Activated CD4-positive, alpha-beta T cell treated with anti-CD3 and anti-CD28 coated beads for 1 hour (primary cell): ENCODE measurements around the gene PPP1R7.
"Not testable (repeated sequence)": the region's sequence is repeated elsewhere in the genome, so short reads cannot be mapped to it uniquely, and the experiment has no call there.

Experiments used
- DNase-seq: peaks from one replicate; pipeline ENCODE4 v3.0.0-alpha.2; 2020

PPP1R7 gene, protein sequence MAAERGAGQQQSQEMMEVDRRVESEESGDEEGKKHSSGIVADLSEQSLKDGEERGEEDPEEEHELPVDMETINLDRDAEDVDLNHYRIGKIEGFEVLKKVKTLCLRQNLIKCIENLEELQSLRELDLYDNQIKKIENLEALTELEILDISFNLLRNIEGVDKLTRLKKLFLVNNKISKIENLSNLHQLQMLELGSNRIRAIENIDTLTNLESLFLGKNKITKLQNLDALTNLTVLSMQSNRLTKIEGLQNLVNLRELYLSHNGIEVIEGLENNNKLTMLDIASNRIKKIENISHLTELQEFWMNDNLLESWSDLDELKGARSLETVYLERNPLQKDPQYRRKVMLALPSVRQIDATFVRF

DNA sequence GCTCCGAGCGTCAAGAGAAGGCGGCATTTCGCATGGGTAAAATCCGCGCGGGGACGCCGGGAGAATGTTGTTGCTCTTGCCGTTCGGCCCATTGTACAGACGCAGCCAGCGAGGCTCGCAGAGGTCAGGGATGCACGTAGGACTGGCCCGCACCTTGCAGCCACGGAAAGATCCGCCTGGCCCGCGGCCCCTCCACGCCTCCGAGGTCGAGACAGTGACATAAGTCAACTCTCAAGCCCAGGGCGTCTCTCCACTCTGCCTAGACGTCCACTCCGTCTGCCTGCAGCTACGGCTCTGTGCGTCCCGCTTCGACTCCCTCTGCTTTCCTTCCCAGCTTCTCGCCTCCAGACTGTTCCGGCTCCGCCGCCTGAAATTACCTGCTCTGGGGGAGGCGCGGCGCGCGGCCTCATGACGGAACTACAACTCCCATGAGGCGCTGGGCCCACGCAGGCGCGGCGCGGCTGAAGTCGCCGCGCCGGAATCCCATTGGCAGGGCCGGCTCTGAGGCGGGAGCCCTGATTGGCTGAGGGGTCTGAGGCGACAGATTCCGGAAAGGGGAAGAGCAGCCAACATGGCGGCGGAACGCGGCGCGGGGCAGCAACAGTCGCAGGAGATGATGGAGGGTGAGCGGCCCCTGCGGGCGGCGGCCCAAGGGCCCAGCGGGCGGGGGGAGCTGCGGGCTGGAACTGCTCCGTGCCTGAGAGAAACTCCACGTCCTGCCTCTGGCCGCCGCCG lies at the start of gene PPP1R7:
Gene PPP1R7 (plus strand): TSS at position 543 of the 735 bp plus-strand sequence. CDS start 29 bp downstream, at position 572.
- peak; percentile 94 for DNase-seq

DNA sequence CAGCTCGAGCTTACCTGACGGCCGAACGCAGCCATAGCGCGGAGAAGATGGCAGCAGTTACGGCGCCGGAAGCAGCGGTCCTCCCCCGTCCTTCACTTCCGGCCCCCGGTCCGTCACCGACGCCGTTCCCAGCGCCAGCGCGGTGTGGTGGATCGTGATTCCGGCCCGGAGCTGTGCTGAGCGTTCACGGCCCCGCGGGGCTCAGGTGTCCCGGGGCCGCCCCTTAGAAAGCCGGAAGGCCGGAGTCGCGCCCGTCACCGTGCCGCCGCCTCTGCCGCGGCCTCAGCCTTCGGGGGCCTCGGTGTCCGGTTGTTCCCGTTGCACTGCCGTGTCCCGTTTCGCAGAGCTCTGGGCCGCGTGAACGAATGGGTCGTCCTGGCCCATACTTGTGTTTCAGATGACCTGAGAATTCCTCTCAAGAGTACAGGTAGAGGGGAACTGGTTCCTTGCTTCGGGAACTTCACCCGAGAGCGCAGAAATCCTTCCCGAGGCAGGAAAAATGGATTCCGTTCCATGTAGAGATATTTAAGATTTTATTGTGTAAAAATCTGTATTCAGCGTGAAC lies 47.9 kb upstream of the PPP1R7 start, which contains the start of gene MTERF4:
Gene MTERF4 (minus strand): TSS at position 49 of the 565 bp plus-strand sequence. CDS start 14 bp downstream, at position 35.
- peak; percentile 79 for DNase-seq

DNA sequence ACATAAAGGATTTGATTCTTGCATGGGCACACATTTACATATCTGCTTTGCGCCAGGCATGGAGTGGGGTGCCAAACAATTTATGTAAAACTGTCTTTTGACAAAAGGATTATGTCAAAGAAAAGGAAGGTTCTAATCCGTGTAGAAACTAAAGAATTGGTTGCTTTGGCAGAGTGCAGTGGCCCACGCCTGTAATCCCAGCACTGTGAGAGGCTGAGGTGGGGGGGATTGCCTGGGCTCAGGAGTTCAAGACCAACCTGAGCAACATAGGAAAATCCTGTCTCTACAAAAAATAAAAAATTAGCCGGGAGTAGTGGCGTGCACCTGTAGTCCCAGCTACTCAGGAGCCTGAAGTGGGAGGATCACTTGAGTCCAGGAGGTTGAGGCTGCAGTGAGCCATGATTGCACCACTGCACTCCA lies 47.1 kb upstream of the PPP1R7 start:
- DNase-seq: no peak

DNA sequence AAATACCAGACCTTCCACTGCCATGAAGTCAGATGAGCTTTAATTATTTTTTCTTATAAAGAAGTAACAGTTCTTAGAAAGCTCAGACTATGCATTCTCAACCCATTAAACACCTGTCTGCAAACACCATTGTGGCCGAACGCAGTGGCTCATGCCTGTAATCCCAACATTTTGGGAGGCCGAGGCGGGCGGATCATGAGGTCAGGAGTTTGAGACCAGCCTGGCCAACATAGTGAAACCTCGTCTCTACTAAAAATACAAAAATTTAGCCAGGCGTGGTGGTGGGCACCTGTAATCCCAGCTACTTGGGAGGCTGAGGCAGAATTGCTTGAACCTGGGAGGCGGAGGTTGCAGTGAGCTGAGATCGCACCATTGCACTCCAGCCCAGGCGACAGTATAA lies 45.7 kb upstream of the PPP1R7 start:
- DNase-seq: not testable (repeated sequence)

DNA sequence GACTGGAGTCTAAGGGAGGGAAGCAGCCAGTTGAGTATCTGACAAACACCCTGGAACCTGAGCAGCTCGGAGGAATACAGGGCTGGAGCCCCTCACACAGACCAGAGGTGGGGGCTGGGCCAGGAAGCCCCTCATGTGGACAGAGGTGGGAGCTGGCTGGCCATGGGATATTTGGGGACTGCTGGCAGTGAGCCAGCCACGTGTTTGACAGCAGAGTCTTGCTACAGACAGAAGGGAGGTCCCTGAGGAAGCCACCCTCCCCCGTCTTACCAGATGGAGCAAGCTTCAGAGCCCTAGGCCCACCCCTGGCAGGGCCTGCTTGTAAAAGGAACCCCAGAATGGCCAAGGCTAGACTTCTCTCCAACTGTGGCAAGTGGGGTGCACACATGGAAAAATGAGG lies 44.6 kb upstream of the PPP1R7 start:
- no peak for DNase-seq

DNA sequence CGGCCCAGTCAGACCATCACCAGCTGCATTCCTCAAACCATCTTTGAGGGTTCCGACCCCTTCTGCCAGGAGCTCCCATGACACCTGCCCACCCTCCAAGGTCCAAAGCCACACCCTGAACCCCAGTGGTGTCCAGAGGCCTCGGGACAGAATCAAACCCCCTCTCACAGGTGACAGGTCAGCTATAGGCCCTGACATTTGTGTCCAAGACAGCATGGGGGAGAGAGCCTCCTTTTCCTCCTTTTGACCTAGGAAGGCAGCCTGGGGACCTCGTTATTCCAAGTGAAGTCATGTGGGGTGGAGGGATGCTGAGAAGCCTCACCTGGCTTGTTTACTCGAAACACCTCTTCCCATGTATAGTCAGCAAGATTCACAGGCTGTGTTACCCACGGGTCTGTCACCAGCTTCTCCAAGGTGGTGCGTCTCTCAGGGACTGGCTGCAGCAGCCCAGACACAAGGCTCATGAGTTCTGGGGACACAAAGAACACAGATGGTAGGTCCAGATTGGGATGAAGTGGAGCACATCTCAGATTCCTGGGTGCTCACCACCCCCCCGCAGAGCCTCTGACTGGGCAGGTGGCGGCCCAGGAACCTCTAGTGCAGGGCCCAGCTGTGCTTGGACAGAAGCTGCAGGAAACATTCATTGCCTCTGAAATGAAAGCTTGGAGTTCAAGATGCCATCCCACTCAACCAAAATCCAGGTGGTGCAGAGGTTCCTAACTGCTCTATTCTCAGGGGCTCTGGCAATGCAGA lies 43.1 kb upstream of the PPP1R7 start:
- no peak for DNase-seq

DNA sequence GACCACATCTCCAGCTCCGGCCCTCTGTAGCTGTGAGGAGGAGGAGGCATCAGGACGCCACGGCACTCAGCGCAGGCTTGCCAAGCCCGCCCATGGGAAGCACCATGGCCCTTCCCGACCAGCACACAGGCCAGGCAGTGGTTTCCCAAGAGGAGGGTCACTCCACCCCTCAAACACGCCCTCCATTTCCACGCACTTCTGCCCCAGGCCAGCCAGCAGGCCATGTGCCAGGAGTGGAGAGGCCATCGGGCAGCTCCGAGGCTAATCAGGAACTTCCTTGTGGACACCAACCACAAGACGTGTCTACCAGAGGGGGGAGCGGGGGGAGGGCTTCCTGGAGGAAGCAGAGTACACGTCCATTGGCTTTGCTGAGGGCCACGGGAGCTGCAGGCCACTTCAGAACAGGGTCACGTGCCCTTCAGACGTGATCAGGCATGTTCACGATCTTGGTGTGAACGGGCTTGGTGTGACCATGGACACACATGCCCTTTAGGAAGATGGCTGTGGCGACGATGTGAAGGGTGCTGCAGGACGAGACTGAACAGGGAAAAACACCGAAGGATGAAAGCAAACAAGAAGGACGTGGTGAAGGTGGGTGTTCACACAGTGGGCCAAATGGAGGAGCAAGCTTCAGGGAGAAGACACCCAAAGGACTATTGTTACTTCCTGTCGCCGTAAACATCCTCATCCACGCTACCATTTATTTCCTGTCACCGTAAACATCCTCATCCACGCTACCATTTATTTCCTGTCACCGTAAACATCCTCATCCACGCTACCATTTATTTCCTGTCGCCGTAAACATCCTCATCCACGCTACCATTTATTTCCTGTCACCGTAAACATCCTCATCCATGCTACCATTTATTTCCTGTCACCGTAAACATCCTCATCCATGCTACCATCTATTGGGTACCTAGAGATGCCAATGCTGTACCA lies 41.7 kb upstream of the PPP1R7 start:
- DNase-seq: no peak

DNA sequence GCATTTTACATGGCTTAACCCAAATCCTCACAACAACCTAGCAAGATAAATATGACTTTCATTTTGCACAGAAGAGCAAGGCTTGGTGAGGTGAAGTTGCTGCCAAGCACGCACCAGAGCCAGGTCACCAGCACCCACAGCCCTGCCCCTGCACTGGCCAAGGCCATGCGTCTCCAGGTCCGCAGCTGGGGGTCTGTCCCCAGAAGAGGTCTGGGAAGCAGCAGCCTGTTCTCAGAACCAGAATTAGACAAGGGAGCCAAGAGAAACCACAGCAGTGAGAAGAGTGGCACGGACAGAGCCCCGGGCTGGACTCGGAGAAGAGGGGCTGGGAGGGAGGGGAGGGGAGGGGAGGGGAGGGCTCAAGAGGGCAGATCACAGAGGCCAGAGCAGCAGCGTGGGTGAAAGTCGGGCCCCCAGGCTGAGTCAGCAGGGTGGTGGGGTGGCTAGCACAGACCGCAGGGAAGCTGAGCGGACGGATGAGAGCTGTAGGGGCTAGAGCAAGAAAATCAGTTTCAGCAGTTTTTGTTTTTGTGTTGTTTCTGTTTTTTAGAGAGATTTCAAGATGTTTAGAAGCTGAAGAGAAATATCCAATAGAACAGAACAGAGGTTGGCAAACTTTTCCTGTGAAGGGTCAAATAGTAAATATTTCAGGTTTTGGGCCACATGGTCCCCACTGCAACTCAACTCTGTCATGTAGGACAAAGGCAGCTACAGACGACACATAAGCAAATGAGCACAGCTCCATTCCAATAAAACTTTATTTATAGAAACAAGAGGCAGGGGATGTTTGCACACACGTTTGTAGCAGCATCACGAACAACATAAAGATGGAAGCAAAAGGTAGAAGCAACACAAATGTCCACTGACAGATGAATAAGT lies 40.8 kb upstream of the PPP1R7 start:
- DNase-seq: no peak

DNA sequence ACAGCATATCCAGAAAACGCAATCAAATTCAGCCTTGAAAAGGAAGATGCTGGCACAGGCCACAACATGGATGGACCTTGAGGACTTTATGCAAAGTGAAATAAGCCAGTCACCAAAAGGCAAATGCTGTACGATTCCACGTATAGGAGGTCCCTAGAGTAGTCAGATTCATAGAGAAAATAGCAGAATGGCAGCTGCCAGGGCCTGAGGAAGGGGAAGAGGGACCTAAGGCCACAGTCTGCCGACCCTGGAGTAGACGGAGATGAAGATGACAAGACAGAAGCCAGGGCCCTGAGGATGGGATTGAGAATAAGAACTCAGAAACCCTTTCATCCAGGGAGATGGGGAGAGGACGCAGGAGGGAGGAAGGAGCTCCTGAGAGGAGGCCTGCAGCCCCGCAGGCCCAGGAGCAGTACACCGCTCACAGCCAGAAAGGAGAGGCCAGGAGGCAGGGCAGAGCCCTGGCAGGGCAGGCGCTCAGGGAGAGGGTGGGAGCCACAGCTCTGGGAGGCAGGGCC lies 40.1 kb upstream of the PPP1R7 start:
- DNase-seq: no peak

DNA sequence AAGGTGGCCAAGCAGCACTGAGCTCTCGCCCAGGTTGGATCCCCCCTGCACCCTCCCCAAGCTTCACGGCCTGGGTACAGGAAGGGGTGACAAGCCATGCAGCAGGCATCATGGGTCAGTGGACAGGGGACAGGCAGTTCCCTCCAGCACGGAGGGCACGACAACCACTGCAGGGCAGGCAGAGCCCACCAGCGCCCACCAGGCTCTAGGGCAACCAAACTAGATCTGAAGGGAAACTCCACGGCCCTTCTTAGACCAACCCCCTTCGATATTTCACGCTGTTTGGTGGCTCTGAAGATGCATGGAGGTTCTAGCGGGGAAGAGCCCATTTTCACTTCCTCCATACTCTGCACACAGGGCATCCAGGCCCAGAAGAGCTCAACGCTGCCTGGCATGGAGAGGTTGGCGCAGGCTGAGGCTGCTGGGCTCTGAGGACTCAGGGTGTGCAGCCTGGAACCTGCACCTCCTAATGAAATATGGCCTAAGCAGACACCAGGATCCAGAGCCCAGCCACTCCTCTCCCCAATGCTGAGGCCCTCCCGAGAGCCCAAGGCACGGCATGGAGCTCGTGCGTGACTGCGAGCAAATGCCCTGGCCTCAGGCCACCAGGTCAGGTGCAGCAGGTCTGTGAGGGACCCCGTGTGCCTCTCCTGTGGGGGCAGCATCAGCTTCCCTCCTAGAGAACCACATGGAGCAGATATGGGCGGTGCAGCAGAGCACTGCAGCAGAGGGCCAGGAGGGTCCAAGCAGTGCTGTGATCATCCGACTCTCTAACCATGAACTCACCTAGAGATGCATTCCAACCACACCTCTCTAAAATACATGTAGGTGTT lies 39.4 kb upstream of the PPP1R7 start:
- no peak for DNase-seq

DNA sequence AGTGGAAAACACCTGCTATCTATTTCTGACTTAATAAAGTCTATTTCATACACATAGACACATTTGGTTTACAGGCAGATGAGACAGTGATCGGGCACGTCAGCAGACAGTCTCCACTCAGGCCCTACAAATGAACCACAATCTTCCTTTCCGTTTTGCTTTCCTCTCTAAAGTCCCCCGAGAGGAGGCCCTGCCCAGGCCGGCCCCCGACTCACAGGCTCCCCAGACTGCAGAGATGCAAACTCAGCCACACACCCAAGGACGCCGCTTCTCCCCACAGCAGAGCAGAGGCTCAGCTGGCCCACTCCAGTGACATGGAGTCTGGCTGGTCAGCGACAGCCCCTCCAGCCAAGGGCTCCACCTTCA lies 38.8 kb upstream of the PPP1R7 start:
- DNase-seq: no peak

DNA sequence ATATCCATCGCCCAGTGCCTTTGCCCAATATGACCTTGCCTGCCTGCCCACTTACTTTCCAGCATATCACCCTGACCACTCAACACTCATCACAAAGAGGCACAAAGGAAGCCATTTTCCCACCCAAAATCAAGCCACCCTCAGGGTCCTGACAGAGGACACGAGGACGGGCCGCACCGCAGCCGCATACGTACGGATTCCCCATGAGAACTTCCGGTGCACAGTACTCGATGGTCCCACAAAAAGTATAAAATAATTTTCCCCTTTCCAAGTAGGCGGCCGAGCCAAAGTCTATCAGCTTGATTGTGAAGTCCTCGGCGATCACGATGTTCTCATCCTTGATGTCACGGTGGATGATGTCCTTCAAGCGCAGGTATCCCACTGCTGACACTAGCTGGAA lies 38.2 kb upstream of the PPP1R7 start:
- no peak for DNase-seq

DNA sequence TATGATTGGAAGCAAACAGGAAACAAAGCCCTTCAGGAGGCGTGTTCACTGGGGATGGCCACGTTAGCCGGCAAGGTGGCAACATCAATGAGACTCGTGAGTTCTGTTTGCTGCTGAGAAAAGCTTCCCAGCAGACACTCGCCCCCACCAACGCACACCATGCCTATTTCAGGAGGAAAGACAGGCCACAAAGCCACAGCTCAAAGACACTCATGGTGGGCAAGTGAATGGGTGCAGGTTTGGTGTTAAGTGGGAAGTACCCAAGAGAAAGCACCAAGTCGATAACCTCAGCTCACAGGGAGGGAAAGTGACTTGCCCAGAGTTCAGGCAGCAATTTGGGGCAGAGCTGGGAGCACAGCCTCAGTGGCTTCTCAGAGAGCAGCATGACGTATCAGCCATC lies 37.7 kb upstream of the PPP1R7 start:
- no peak for DNase-seq

DNA sequence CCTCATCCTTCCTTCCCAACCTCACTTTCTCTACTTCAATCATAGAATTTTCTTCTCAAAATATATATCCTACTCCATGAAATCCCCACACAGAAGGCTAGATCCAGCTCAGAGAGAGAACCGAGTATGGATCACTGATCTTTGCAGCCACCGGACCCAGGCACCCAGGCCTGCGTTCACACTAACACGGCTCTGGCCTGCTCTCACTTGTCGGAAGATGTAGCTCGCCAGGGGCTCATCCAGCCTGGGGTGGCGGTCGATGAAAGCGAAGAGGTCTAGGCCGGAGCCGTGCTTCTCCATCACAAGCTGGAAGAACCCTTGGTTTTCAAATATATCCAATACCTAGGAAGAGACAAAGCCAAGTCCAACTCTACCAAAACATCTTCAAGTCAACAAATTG lies 35.4 kb upstream of the PPP1R7 start:
- DNase-seq: no peak

DNA sequence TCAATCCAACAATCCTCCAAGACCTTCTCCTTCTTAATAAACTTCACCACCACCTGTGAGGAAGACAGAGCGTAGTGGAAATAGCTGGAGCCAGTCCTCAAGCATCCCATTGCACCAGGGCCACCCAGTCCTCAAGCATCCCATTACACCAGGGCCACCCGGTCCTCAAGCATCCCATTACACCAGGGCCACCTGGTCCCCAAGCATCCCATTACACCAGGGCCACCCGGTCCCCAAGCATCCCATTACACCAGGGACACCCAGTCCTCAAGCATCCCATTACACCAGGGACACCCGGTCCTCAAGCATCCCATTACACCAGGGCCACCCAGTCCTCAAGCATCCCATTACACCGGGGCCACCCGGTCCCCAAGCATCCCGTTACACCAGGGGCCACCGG lies 34.9 kb upstream of the PPP1R7 start:
- DNase-seq: no peak

DNA sequence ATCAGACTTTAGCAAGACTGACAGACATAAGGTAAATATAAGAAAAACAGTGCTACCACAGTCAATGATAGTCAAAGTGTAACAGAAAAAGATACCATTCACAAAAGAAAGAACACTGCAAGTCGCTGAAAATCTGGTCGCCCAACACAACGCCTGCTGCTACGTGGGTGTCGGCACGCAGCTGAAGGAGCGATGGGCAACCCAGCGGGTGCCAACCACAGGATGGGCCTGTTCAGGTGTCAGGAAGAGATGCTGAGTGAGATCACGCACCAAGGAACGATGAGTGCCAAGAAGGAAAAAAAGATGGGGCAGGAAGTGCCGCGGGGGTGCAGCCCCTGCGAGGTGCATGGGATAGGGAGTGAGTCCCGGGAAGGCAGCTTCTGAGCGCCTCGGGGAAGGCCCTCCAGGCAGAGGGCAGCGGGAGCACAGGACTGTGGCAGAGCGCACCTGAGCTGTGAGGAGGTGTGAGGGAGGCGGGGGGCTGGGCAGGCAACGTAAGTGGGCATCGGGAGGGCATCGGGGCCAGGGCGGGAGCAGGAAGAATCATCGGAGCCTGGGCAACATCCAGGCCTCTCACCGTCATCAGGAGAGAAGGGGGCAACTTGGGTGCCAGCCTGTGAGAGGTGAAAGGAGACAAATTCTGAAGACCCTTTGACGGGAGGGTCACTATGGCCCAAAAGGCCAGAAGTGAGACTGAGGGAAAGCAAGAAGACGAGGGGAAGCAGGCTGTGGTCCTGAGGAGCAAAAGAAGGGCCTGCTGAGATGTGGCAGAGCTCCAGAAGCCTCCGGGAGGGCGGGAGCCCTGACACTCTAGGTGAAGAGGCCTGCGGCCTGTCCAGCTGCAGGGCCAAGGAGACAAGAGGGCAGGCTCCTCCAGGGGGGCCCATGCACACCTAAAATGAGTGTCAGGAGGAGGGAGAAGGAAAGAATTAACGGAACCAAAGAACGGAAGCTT lies 33.4 kb upstream of the PPP1R7 start:
- no peak for DNase-seq

DNA sequence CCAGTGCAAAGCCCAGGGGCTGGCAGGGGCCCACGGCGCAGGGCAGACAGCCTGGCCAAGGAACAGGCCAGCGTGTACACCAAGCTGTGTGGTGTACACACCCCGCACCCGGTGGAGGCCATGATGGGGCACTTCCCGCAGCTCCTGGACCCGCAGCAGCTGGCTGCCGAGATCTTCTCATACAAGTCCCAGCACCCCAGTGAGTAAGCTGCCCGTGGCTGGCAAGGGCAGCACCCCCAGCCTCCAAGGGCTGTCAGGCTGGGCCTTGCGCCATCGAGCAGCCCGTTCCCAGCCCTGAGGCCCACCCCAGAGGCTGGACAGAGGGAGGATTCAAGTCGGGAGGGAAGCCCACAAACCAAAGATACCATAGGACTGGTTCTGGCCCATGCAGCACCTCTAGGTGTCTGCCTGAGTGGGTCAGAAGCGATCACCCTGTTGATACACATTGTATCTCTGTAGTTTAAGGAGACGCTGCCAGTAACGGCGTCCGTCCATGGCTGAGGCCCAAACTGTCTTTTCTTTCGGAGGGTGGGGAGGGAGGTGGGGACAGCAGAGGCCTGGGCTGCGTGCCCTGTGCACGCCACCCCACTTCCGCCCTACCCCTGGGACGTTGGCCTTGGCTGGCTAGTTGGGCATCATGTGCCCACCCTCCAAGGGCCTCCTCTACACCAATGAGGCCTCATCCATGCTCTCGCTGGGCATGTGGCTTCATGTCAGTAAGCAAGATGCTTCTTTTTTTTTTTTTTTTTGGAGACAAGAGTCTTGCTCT lies 31.3 kb upstream of the PPP1R7 start:
- no peak for DNase-seq

DNA sequence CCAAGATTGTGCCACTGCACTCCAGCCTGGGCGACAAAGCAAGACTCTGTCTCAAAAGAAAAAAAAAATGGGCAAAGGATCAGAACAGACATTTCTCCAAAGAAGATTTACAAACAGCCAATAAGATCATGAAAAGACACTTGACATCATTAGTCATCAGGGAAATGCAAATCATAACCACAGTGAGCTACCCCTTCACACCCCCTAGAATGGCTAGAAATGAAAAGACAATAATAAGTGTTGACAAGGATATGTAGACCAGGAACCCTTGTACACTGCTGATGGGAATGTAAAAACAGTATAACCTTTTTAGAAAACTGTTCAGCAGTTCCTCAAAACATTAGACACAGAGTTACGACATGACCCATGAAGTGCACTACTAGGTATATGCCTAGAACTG lies 29.8 kb upstream of the PPP1R7 start:
- DNase-seq: no peak
